Gastroesophageal sphincter (tissue), 3 donors: ENCODE measurements around the gene CCDC197.

Source experiments
- POLR2A ChIP-seq, 2 donors: fragments of 450-650 bp; IDR thresholded peaks; one replicate each; pipeline ENCODE4 v1.6.1; 2017; ENCODE audit warnings: antibody characterized with exemption in 2 of 2, mild to moderate bottlenecking in 2 of 2, moderate library complexity in 1 of 2
- POLR2AphosphoS5 ChIP-seq: sonication (generic); formaldehyde crosslinking; IDR thresholded peaks from one replicate; pipeline ENCODE4 v1.6.1; 2017; ENCODE audit warnings: antibody characterized with exemption
- TF ChIP-seq, protein P1 (sequence below), 4 experiments: fragments of 200-600 bp in 2 of 4; fragments of 450-650 bp in 2 of 4; sonication (generic) in 1 of 4; IDR thresholded peaks; one replicate each; pipeline ENCODE4 v1.5.1; 2017 to 2019; ENCODE audit warnings: antibody characterized with exemption in 4 of 4, mild to moderate bottlenecking in 2 of 4, moderate library complexity in 2 of 4

GRCh38 chr14:94024549-94024948 is 27.4 kb downstream of the CCDC197 start:
- TF ChIP-seq, protein P1, sequence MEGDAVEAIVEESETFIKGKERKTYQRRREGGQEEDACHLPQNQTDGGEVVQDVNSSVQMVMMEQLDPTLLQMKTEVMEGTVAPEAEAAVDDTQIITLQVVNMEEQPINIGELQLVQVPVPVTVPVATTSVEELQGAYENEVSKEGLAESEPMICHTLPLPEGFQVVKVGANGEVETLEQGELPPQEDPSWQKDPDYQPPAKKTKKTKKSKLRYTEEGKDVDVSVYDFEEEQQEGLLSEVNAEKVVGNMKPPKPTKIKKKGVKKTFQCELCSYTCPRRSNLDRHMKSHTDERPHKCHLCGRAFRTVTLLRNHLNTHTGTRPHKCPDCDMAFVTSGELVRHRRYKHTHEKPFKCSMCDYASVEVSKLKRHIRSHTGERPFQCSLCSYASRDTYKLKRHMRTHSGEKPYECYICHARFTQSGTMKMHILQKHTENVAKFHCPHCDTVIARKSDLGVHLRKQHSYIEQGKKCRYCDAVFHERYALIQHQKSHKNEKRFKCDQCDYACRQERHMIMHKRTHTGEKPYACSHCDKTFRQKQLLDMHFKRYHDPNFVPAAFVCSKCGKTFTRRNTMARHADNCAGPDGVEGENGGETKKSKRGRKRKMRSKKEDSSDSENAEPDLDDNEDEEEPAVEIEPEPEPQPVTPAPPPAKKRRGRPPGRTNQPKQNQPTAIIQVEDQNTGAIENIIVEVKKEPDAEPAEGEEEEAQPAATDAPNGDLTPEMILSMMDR (IDR thresholded peaks at IDR 0.05) = no peak
- TF ChIP-seq POLR2A (IDR thresholded peaks at IDR 0.05) (no peak), POLR2AphosphoS5 (no peak)
